Activated naive CD4-positive, alpha-beta T cell treated with anti-CD3 and anti-CD28 coated beads, Interleukin-2, amount 50 U/mL, for 24 hours (primary cell): Measurements from ENCODE around the gene QRICH2.
"Not testable (repeated sequence)": the region's sequence is repeated elsewhere in the genome, so short reads cannot be mapped to it uniquely, and the experiment has no call there.

Experiments
- H3K27ac Mint-ChIP-seq: one replicate; pipeline ENCODE4 v1.8.0; 2021; ENCODE audit warnings: mild to moderate bottlenecking, mixed read lengths
- H3K27me3 Mint-ChIP-seq: one replicate; pipeline ENCODE4 v1.8.0; 2021; ENCODE audit warnings: mixed read lengths
- H3K36me3 Mint-ChIP-seq: one replicate; pipeline ENCODE4 v1.8.0; 2021; ENCODE audit warnings: mixed read lengths
- H3K4me1 Mint-ChIP-seq: one replicate; pipeline ENCODE4 v1.8.0; 2021; ENCODE audit warnings: mixed read lengths
- H3K4me3 Mint-ChIP-seq: one replicate; pipeline ENCODE4 v1.8.0; 2021; ENCODE audit warnings: mild to moderate bottlenecking, mixed read lengths
- H3K9me3 Mint-ChIP-seq: one replicate; pipeline ENCODE4 v1.8.0; 2021; ENCODE audit warnings: mixed read lengths

QRICH2 gene

GRCh38 chr17:76265624-76266243 is 42.3 kb downstream of the QRICH2 start:
- H3K36me3 Mint-ChIP-seq, result peaks cover 7% of the 10 kb centered on the region
- H3K27me3 Mint-ChIP-seq, result no peaks in the 10 kb centered on the region
- peaks cover 61% of the 10 kb centered on the region for H3K4me1 Mint-ChIP-seq
- peak overlapping the region; percentile 92 for H3K27ac Mint-ChIP-seq
- peak overlapping the region; percentile 91 for H3K4me3 Mint-ChIP-seq
- H3K9me3 Mint-ChIP-seq, result no peaks in the 10 kb centered on the region

- no peaks in the 10 kb centered on the region for H3K27me3 Mint-ChIP-seq
- peaks cover 60% of the 10 kb centered on the region for H3K4me1 Mint-ChIP-seq
- no peaks in the 10 kb centered on the region for H3K9me3 Mint-ChIP-seq
- H3K36me3 Mint-ChIP-seq, result peaks cover 7% of the 10 kb centered on the region
- peak within 1 kb of the TSS; percentile 91 for H3K4me3 Mint-ChIP-seq
- peak within 1 kb of the TSS; percentile 95 for H3K27ac Mint-ChIP-seq
These were observed 43.1 kb downstream of the QRICH2 start, which contains the start of gene UBALD2 for GRCh38 chr17:76264755-76265623. TSS of gene UBALD2 (plus strand) at chr17:76265348. CDS start at chr17:76265506, 158 bp downstream.

- Mint-ChIP-seq H3K27ac (peak overlapping the region; percentile 95), H3K4me3 (peak overlapping the region; percentile 74), H3K4me1 (peaks cover 54% of the 10 kb centered on the region), H3K36me3 (peaks cover 7% of the 10 kb centered on the region), H3K9me3 (no peaks in the 10 kb centered on the region), H3K27me3 (no peaks in the 10 kb centered on the region)
These were observed 43.7 kb downstream of the QRICH2 start for GRCh38 chr17:76264425-76264754.

GRCh38 chr17:76263896-76264295 is 44.2 kb downstream of the QRICH2 start:
- Mint-ChIP-seq H3K4me3 (peak overlapping the region; percentile 74), H3K27ac (peak overlapping the region; percentile 95), H3K36me3 (peaks cover 7% of the 10 kb centered on the region), H3K9me3 (no peaks in the 10 kb centered on the region), H3K4me1 (peaks cover 49% of the 10 kb centered on the region), H3K27me3 (no peaks in the 10 kb centered on the region)

GRCh38 chr17:76262732-76263344 is 45.2 kb downstream of the QRICH2 start:
- Mint-ChIP-seq H3K4me1 (peaks cover 43% of the 10 kb centered on the region), H3K9me3 (no peaks in the 10 kb centered on the region), H3K27ac (peak overlapping the region; percentile 95), H3K36me3 (peaks cover 4% of the 10 kb centered on the region), H3K27me3 (no peaks in the 10 kb centered on the region), H3K4me3 (peak overlapping the region; percentile 48)

- Mint-ChIP-seq H3K4me3 (no peak overlapping the region), H3K27ac (peak overlapping the region; percentile 95), H3K27me3 (no peaks in the 10 kb centered on the region)
These were observed 46.5 kb downstream of the QRICH2 start for GRCh38 chr17:76261421-76262215.

GRCh38 chr17:76260669-76261068 is 47.4 kb downstream of the QRICH2 start:
- H3K4me3 Mint-ChIP-seq, result no peak overlapping the region
- no peaks in the 10 kb centered on the region for H3K27me3 Mint-ChIP-seq
- H3K36me3 Mint-ChIP-seq, result peaks cover 1% of the 10 kb centered on the region
- H3K27ac Mint-ChIP-seq, result peak overlapping the region; percentile 17
- H3K4me1 Mint-ChIP-seq, result peaks cover 53% of the 10 kb centered on the region
- no peaks in the 10 kb centered on the region for H3K9me3 Mint-ChIP-seq

More at GRCh38 chr17:76261421-76262215, 46.5 kb downstream of the QRICH2 start:
- no peaks in the 10 kb centered on the region for H3K9me3 Mint-ChIP-seq
- H3K4me1 Mint-ChIP-seq, result peaks cover 44% of the 10 kb centered on the region
- H3K36me3 Mint-ChIP-seq, result peaks cover 1% of the 10 kb centered on the region

GRCh38 chr17:76260220-76260619 is 47.9 kb downstream of the QRICH2 start:
- H3K4me3 Mint-ChIP-seq, result no peak overlapping the region
- peaks cover 1% of the 10 kb centered on the region for H3K36me3 Mint-ChIP-seq
- peak overlapping the region; percentile 51 for H3K27ac Mint-ChIP-seq
- no peaks in the 10 kb centered on the region for H3K9me3 Mint-ChIP-seq
- H3K4me1 Mint-ChIP-seq, result peaks cover 58% of the 10 kb centered on the region
- H3K27me3 Mint-ChIP-seq, result no peaks in the 10 kb centered on the region

- peak overlapping the region; percentile 65 for H3K4me3 Mint-ChIP-seq
- not testable (repeated sequence) for H3K36me3 Mint-ChIP-seq, H3K9me3 Mint-ChIP-seq, H3K27me3 Mint-ChIP-seq
- H3K4me1 Mint-ChIP-seq, result peaks cover 51% of the 10 kb centered on the region
- H3K27ac Mint-ChIP-seq, result peak overlapping the region; percentile 87
These were observed 51.5 kb downstream of the QRICH2 start for GRCh38 chr17:76256430-76257050.

GRCh38 chr17:76255801-76256429 is 52.2 kb downstream of the QRICH2 start:
- Mint-ChIP-seq H3K27ac (peak overlapping the region; percentile 68), H3K27me3 (no peaks in the 10 kb centered on the region), H3K36me3 (peaks cover 1% of the 10 kb centered on the region), H3K4me3 (no peak overlapping the region), H3K9me3 (no peaks in the 10 kb centered on the region), H3K4me1 (peaks cover 53% of the 10 kb centered on the region)

- no peaks in the 10 kb centered on the region for H3K27me3 Mint-ChIP-seq
- H3K4me1 Mint-ChIP-seq, result peaks cover 49% of the 10 kb centered on the region
- H3K27ac Mint-ChIP-seq, result no peak overlapping the region
- H3K9me3 Mint-ChIP-seq, result no peaks in the 10 kb centered on the region
- peaks cover 1% of the 10 kb centered on the region for H3K36me3 Mint-ChIP-seq
- no peak overlapping the region for H3K4me3 Mint-ChIP-seq
These were observed 53.8 kb downstream of the QRICH2 start for GRCh38 chr17:76254275-76254674.

GRCh38 chr17:76253841-76254240 is 54.2 kb downstream of the QRICH2 start:
- H3K27ac Mint-ChIP-seq, result no peak overlapping the region
- H3K36me3 Mint-ChIP-seq, result peaks cover 1% of the 10 kb centered on the region
- no peaks in the 10 kb centered on the region for H3K9me3 Mint-ChIP-seq
- H3K4me3 Mint-ChIP-seq, result no peak overlapping the region
- H3K4me1 Mint-ChIP-seq, result peaks cover 49% of the 10 kb centered on the region
- no peaks in the 10 kb centered on the region for H3K27me3 Mint-ChIP-seq

- H3K9me3 Mint-ChIP-seq, H3K36me3 Mint-ChIP-seq, H3K27me3 Mint-ChIP-seq: not testable (repeated sequence)
- peak overlapping the region; percentile 73 for H3K4me3 Mint-ChIP-seq
- peaks cover 54% of the 10 kb centered on the region for H3K4me1 Mint-ChIP-seq
- peak overlapping the region; percentile 96 for H3K27ac Mint-ChIP-seq
These were observed 54.9 kb downstream of the QRICH2 start for GRCh38 chr17:76252967-76253766.
